Lower leg skin (tissue), 3 donors: Measurements from ENCODE around the gene SIGMAR1.

Source experiments
- POLR2A ChIP-seq, 2 donors: fragments of 450-650 bp; IDR thresholded peaks; one replicate each; pipeline ENCODE4 v1.6.1; 2016 to 2017; ENCODE audit warnings: antibody characterized with exemption in 2 of 2, mild to moderate bottlenecking in 1 of 2, moderate library complexity in 1 of 2
- TF ChIP-seq, protein P1 (sequence below), 3 donors: fragments of 450-650 bp; IDR thresholded peaks; one replicate each; pipeline ENCODE4 v1.5.1; 2016; ENCODE audit warnings: antibody characterized with exemption in 3 of 3, mild to moderate bottlenecking in 3 of 3, moderate library complexity in 2 of 3

DNA sequence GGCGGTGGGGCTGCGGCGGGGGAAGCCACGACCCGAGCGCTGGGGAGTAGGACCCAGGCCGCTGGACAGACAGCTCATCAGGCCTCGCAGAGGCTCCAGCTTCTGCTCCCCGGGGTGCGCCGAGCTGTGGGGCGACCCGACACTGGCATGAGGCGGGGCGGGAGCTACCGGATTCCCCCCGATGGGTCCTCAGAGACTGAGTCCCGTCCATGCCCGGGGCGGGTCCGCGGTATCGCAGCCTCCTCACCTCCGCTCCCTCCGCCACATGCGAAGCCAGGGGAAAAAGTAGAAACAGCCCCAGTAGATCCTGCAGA is 27.4 kb upstream of the SIGMAR1 start:
- TF ChIP-seq, protein P1, sequence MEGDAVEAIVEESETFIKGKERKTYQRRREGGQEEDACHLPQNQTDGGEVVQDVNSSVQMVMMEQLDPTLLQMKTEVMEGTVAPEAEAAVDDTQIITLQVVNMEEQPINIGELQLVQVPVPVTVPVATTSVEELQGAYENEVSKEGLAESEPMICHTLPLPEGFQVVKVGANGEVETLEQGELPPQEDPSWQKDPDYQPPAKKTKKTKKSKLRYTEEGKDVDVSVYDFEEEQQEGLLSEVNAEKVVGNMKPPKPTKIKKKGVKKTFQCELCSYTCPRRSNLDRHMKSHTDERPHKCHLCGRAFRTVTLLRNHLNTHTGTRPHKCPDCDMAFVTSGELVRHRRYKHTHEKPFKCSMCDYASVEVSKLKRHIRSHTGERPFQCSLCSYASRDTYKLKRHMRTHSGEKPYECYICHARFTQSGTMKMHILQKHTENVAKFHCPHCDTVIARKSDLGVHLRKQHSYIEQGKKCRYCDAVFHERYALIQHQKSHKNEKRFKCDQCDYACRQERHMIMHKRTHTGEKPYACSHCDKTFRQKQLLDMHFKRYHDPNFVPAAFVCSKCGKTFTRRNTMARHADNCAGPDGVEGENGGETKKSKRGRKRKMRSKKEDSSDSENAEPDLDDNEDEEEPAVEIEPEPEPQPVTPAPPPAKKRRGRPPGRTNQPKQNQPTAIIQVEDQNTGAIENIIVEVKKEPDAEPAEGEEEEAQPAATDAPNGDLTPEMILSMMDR (IDR thresholded peaks at IDR 0.05), result no peak
- TF ChIP-seq POLR2A (IDR thresholded peaks at IDR 0.05), result no peak
